Lower leg skin (tissue), 3 donors: ENCODE data around the gene AGPS.

Experiments used
- CTCF ChIP-seq, 3 donors: fragments of 450-650 bp; IDR thresholded peaks; one replicate each; pipeline ENCODE4 v1.5.1; 2016; ENCODE audit warnings: antibody characterized with exemption in 3 of 3, mild to moderate bottlenecking in 3 of 3, moderate library complexity in 2 of 3
- POLR2A ChIP-seq, 2 donors: fragments of 450-650 bp; IDR thresholded peaks; one replicate each; pipeline ENCODE4 v1.6.1; 2016 to 2017; ENCODE audit warnings: antibody characterized with exemption in 2 of 2, mild to moderate bottlenecking in 1 of 2, moderate library complexity in 1 of 2

- TF ChIP-seq CTCF (IDR thresholded peaks at IDR 0.05), result no peak
- TF ChIP-seq POLR2A (IDR thresholded peaks at IDR 0.05), result no peak
Measured at GRCh38 chr2:177383935-177384334, 8.6 kb upstream of the AGPS start.
